GM10248 (cell line): ENCODE results near the gene DENND4A.

Source experiments
- CTCF ChIA-PET: fragments of 300-600 bp; sonication (Branson Sonifier 250); formaldehyde crosslinking; extraction: SDS; loops from one replicate; lab custom pipeline; 2021; ENCODE audit warnings: antibody characterized with exemption; lab: Yijun Ruan, JAX
- POLR2A ChIA-PET: fragments of 350-650 bp; sonication (Branson Sonifier 250); formaldehyde crosslinking; extraction: SDS; loops from one replicate; lab custom pipeline; 2020; ENCODE audit warnings: antibody characterized with exemption; lab: Yijun Ruan, JAX
- DNase-seq: peaks from one replicate; pipeline ENCODE4 v3.0.0; 2012; ENCODE audit errors: extremely low spot score
- TF ChIP-seq, protein P1 (sequence below): IDR thresholded peaks from 2 replicates; pipeline ENCODE4 v1.5.1; 2012; ENCODE audit warnings: mild to moderate bottlenecking, low read depth; ENCODE audit errors: extremely low read depth, missing control alignments, control extremely low read depth

DENND4A gene

DNA sequence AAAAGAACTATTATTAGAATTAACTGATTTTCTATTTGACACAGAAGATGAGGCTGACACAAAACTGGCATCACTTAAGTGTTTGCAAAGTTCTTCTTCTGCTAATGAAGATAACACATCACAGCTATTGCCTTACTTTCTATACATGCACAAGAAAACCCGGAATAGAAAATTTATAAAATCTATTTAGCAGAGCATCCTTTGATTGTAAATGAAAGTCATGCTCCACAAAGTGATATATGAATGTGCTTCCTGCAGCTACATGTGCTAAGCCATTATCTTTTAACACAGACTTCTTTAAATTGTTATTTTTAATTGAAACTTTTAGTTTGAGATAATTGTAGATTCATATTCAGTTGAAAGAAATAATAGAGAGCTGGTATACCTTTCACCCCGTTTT, 27.0 kb downstream of the DENND4A start:
- ChIA-PET CTCF (interaction anchor here (1.1 to 1.6 kb wide), 3 partner anchors 9 to 59 kb away, joined by 3 to 4 read pairs (median 3); no protein-coding TSS in a partner anchor), POLR2A (no interaction called here)
- no peak for DNase-seq
- TF ChIP-seq, protein P1, sequence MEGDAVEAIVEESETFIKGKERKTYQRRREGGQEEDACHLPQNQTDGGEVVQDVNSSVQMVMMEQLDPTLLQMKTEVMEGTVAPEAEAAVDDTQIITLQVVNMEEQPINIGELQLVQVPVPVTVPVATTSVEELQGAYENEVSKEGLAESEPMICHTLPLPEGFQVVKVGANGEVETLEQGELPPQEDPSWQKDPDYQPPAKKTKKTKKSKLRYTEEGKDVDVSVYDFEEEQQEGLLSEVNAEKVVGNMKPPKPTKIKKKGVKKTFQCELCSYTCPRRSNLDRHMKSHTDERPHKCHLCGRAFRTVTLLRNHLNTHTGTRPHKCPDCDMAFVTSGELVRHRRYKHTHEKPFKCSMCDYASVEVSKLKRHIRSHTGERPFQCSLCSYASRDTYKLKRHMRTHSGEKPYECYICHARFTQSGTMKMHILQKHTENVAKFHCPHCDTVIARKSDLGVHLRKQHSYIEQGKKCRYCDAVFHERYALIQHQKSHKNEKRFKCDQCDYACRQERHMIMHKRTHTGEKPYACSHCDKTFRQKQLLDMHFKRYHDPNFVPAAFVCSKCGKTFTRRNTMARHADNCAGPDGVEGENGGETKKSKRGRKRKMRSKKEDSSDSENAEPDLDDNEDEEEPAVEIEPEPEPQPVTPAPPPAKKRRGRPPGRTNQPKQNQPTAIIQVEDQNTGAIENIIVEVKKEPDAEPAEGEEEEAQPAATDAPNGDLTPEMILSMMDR, result no peak

DNA sequence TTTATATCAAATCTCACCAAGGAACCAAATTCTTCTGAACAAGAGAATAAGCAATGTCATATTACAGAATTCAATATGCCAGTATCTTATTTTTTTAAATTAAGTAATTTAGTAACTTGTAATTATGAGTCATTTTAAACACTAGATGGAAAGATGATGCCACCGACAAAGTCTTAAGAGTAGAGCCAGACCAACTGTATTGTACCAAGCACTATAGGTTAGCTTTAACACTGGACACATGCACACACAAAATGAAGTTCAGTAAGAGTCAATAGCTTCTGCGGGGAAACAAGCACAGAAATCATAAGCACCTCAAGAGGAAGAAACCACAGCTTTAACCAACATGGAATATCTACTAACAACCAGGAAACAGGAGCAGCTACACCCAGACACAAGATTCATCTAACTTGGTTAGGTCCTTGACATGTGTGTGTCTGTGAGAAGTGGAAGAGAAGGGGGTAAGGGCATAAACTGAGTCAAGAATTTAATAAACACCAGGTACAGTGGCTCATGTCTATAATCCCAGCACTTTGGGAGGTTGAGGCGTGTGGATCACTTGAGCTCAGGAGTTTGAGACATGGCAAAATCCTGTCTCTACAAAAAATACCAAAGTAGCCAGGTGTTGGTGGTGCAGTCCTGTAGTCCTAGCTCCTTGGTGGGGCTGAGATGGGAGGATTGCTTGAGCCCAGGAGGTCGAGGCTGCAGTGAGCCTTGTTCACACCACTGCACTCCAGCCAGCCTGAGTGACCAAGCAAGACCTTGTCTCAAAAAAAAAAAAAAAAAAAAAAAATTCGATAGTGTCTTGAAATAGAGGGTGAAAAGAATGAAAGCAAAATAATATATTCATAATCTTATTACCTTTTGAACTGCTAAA, 28.9 kb downstream of the DENND4A start:
- ChIA-PET CTCF (interaction anchor here (0.9 to 1.7 kb wide), 4 partner anchors 9 to 66 kb away, joined by 3 to 6 read pairs (median 4); no protein-coding TSS in a partner anchor), POLR2A (no interaction called here)
- TF ChIP-seq, protein P1, result no peak
- DNase-seq, result no peak

DNA sequence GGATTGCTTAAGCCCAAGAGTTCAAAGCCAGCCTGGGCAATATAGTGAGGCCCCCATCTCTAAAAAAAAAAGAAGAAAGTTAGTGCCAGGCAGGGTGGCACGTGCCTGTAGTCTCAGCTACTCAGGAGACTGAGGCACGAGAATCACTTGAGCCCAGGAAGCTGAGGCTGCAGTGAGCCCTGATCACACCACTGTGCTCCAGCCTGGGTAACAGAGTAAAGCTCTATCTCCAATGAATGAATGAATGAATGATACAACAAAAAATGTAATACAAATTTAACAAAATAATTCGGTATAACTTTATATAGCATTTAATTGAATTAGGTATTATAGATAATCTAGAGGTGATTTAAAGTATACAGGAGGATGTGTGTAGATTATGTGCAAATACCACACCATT, 29.7 kb downstream of the DENND4A start:
- CTCF ChIA-PET, result interaction anchor here (0.9 to 1.7 kb wide), 3 partner anchors 9 to 12 kb away, joined by 3 to 6 read pairs (median 6); no protein-coding TSS in a partner anchor
- POLR2A ChIA-PET, result no interaction called here
- TF ChIP-seq, protein P1, result no peak
- DNase-seq, result no peak

DNA sequence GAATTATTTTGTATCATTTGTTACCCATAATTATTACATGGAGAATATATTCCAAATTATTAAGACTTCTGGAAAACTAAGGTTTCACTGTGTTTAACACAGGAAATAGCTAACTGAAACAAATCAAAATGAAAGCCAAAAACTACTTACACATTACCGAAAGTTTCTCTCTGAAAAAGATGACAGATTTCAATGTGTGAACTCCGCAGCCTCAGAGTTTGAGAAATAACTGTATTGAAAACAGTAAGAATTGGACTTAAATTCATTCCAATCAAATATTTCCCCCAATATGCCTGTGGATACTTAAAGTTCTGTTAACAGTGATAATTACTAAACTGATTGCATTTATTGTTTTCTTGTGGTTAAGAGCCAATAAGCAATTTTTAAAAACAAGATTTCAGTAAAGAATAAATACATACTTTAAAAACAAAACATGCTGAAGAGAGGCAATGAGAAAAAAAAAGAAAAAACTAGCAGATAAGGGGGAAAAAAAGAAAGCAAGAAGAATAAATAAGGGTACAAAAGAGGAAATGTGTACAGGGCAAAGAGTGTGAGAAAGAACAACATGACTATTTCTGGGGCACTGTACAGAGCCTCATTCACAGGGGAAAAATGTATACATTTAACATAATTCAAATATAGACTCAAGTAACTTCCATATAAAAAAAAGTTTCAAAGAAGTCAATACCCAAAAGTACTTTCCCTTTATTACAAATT, 30.7 kb downstream of the DENND4A start:
- ChIA-PET POLR2A (no interaction called here), CTCF (interaction anchor here (1.5 kb wide), 1 partner anchor 101 kb away, joined by 3 read pairs; no protein-coding TSS in a partner anchor)
- TF ChIP-seq, protein P1, result no peak
- no peak for DNase-seq

DNA sequence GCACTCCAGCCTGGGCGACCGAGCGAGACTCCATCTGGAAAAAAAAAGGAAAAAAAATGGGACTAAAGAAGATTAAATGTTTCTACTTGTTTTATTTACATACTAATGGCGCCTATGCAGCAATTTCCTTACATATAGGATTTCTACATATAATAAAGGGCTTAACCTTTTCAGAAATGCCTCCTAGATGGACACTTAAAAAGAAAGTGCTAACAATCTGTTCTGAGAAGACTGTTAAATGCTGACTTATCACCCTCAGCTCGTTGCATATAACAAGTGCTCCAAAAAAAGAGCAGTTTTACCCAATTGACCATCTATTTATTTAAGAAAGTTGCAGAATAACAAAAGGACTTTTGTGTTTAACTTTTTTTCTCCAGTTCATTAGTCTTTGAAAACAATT, 32.7 kb downstream of the DENND4A start:
- TF ChIP-seq, protein P1, result no peak
- ChIA-PET CTCF (no interaction called here), POLR2A (no interaction called here)
- no peak for DNase-seq

DNA sequence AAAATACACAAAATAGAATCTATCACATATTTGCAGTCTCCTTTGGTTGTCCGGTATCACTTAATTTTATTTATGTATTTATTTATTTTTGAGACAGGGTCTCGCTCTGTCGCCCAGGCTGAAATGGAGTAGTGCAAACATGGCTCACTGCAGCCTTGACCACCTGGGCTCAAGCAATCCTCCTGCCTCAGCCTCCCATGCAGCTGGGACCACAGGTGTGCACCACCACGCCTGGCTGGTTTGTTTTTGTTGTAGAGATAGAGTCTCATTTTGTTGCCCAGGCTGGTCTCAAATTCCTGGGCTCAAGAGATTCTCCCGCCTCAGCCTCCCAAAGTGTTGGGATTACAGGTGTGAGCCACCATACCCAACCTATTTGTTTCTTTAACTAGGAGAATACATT, 33.9 kb downstream of the DENND4A start:
- DNase-seq, result no peak
- ChIA-PET POLR2A (interaction anchor here (0.6 kb wide), 1 partner anchor 8 kb away, joined by 5 read pairs; no protein-coding TSS in a partner anchor), CTCF (no interaction called here)
- TF ChIP-seq, protein P1, result no peak
